Activated T-cell treated with anti-CD3 and anti-CD28 coated beads for 48 hours (primary cell): ENCODE results near the gene WDR81.
"Not testable (repeated sequence)": the region's sequence is repeated elsewhere in the genome, so short reads cannot be mapped to it uniquely, and the experiment has no call there.

ENCODE experiments used
- DNase-seq: peaks from one replicate; pipeline ENCODE4 v3.0.0-alpha.2; 2020; ENCODE audit warnings: low read depth

The WDR81 gene

DNA sequence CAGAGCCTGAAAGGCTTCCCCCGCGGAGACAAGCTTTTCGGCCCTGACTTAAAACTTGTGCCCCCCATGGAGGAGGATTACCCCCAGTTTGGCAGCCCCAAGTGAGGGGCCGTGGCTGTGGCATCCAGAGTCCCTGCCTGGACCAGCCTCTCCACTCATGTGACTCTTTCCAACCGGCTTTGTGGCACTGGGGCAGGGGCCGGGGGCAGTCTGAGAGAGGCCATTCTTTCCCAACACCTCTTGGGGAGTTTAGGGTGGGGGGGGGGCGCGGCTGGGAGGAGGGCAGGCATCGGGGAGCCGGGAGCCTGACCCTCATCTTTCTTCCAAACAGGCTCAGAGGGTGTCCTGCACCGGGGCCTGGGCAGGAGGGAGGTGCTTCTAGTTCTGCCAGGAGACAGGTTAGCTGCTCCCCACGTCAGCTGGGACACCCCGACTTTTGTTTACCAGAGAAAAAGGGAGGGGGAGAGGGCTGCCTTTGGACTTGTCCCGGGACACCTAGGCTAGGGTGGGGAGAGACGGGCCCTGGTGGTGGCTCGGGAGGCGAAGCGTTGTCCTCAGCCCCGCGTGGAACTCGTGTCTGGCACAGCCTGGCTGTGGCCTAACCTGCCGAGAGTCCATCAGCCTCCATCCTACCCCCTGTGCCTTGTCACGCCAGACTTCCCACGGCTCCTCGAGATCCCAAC lies 30.1 kb downstream of the WDR81 start:
- no peak for DNase-seq

DNA sequence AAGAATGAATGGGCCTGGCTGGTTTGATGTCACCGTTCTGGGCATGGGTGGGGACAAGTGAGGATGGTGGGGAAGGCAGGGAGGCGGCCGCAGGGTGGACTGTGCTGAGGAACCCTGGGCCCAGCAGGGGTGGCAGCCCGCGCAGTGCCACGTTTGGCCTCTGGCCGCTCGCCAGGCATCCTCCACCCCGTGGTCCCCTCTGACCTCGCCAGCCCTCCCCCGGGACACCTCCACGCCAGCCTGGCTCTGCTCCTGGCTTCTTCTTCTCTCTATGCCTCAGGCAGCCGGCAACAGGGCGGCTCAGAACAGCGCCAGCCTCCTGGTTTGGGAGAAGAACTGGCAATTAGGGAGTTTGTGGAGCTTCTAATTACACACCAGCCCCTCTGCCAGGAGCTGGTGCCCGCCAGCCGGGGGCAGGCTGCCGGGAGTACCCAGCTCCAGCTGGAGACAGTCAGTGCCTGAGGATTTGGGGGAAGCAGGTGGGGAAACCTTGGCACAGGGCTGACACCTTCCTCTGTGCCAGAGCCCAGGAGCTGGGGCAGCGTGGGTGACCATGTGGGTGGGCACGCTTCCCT lies 30.8 kb downstream of the WDR81 start:
- DNase-seq: no peak

DNA sequence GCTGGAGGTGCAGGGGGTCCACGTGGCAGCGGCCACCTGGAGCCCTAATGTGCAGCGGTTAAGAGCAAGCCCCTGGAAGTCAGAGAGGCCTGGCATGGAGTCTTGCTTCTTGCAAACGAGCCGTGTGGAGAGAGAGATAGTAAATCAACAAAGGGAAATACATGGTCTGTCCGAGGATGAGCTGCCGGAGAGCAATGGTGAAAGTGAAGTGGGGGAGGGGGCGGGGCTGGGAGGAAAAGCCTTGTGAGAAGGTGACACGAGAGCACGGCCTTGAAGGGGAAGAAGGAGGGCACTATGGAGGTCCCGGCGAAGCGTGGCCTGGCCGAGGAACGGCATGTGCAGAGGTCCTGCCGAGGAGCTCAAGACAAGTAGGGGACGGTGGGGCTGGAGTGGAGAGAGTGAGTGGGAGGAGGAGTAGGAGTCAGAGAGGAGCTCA lies 31.3 kb downstream of the WDR81 start:
- no peak for DNase-seq

DNA sequence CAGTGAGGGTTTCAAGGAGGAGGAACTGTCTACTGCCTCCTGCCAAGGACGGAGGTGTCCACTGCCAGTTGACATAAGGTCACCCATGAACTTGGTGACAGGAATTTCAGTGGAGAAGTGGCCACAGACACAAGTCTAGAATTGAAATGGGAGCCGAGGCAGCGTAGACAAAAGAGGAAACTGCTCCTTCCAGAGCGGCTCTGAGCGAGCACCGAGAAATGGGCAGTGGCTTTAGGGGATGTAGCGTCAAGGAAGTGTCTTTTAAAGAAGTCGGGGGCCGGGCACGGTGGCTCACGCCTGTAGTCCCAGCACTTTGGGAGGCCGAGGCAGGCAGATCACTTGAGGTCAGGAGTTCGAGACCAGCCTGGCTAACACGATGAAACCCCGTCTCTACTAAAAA lies 34.3 kb downstream of the WDR81 start:
- no peak for DNase-seq

DNA sequence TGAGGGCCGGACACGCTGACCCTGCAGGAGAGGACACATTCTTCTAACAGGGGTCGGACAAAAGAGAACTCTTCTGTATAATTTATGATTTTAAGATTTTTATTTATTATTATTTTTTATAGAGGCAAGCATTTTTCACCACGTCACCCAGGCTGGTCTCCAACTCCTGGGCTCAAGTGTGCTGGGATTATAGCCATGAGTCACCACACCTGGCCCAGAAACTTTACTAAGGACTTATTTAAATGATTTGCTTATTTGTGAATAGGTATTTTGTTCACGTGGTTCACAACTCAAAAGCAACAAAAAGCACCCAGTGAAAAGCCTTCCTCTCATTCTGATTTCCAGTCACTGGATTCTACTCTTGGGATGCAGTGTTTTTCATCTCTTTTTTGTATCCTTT lies 35.0 kb downstream of the WDR81 start:
- DNase-seq: no peak

DNA sequence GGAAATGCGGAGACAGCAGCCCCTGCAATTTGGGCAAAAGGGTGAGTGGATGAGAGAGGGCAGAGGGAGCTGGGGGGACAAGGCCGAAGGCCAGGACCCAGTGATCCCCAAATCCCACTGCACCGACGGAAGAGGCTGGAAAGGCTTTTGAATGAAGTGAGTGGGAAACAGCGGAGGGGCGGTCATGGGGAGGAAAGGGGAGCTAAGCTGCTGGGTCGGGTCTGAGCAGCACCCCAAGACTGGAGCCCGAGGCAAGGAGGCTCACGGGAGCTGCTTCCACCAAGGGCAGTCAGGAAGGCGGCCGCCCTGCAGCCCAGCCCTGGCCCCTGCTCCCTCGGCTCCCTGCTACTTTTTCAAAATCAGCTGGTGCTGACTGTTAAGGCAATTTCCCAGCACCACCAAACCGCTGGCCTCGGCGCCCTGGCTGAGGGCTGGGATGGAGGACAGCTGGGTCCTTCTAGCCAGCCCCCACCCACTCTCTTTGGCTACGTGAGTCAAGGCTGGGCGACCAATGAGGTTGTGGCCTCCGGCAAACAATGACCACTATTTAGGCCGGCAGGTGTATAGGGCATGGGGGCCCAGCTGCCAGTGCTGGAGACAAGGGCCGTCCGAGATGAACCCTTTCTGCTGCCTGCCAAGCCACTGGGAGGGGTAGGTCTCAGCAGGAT lies 37.9 kb downstream of the WDR81 start:
- DNase-seq: no peak

GRCh38 chr17:1762901-1763898 lies 38.7 kb downstream of the WDR81 start:
- no peak for DNase-seq

DNA sequence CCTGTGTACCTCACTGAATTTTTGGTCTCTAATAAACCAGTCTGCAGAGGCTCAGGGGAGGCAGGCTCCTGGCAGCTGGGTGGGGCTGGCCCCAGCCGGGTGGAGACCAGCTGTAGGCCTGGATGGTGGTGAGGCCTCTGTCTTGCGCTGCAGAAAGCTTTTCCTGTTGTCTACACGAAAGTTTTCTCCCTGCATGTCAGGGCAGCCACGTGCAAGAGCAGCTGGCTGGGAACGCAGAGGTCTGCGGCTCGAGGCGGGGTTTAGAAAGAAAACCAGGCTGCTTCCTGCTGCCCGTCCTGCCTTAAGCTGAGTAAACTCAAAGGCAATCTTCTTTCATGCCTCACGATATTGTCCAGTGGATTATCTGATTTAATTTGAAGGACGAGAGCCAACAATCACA lies 39.8 kb downstream of the WDR81 start:
- DNase-seq: peak; percentile 25

DNA sequence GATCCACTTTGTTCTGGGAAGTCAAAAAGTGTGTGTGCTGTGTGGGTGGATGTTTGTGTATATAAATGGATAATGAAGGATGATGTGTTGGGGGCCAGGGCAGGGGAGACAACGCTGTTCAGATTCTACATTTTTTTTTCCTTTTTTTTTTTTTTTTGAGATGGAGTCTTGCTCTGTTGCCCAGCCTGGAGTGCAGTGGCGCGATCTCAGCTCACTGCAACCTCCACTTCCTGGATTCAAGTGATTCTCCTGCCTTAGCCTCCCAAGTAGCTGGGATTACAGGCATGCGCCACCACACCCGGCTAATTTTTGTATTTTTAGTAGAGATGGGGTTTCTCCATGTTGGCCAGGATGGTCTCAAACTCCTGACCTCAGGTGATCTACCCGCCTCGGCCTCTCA lies 40.2 kb downstream of the WDR81 start:
- not testable (repeated sequence) for DNase-seq

DNA sequence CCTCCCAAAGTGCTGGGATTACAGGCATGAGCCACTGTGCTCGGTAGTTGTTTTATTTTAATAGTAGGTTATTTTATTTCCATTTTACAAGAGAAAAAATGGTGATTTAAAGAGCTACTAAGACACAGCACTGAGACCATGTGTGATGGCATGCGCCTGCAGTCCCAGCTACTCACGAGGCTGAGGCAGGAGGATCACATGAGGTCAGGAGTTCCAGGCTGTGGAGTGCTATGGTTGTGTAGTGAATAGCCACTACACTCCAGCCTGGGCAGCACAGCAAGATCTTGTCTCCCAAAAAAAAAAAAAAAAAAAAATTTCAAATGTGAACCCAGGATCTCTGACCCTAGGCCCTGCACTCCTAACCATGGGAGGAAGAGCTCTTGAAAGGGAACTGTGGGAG lies 41.1 kb downstream of the WDR81 start:
- no peak for DNase-seq

DNA sequence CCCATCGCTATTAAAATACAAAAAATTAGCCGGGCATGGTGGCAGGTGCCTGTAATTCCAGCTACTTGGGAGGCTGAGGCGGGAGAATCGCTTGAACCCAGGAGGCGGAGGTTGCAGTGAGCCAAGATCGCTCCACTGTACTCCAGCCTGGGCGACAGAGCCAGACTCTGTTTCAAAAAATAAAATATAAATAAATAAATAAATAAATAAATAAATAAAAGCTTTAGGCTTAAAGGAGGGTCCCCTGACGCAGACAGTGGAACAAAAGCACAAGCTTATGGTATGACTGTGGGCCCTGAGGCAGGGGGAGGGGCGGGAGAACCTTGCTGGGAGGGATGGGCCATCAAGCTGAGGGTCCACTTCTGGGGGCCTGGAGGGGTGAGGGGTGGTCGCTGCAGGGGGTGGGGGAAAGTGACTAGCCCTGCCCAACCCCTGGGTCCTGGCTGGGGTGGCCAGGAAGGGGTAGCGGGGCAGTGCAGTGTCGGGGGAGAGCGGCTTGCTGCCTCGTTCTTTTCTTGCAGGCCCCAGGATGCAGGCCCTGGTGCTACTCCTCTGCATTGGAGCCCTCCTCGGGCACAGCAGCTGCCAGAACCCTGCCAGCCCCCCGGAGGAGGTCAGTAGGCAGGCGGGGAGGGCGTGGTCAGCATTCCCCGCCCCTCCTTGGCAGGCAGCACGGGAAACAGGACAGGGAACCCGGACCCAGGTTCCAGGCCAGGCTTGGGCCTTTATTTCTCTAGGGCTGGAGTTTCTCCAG lies 42.1 kb downstream of the WDR81 start:
- no peak for DNase-seq

DNA sequence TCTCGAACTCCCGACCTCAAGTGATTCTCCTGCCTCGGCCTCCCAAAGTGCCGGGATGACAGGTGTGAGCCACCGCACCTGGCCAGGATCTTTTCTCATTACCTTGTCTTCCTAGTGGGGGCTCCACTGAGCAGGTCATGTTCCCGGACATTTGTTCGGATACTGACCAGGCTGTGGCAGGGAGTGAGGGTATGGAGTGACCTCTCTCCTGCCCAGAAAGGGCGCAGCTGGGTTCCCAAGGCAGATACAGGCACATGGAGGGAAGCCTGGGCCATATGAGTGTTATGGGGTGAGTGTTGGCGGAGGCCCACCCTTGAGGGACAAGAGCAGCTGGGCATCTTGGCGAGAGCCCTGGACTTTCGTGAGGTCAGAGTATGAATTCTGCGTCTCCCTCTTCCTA lies 42.9 kb downstream of the WDR81 start:
- no peak for DNase-seq

GRCh38 chr17:1769822-1770477 lies 45.4 kb downstream of the WDR81 start:
- DNase-seq: peak; percentile 4

DNA sequence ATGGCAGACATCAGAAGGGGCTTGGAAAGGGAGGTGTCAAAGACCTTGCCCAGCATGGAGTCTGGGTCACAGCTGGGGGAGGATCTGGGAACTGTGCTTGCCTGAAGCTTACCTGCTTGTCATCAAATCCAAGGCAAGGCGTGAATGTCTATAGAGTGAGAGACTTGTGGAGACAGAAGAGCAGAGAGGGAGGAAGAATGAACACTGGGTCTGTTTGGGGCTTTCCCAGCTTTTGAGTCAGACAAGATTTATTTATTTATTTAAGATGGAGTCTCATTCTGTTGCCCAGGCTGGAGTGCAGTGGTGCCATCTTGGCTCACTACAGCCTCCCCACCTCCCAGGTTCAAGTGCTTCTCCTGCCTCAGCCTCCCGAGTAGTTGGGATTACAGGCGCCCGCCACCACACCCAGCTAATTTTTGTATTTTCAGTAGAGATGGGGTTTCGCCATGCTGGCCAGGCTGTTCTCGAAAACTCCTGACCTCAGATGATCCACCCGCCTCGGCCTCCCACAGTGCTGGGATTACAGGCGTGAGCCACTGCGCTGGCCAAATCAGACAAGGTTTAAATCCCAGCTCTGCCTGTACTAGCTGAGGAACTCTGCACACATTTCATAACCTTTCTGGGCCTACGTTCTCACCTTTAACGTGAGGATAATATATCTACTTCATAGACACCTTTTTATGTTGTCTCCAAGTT lies 48.6 kb downstream of the WDR81 start:
- DNase-seq: not testable (repeated sequence)

GRCh38 chr17:1773696-1774181 lies 49.2 kb downstream of the WDR81 start:
- no peak for DNase-seq

DNA sequence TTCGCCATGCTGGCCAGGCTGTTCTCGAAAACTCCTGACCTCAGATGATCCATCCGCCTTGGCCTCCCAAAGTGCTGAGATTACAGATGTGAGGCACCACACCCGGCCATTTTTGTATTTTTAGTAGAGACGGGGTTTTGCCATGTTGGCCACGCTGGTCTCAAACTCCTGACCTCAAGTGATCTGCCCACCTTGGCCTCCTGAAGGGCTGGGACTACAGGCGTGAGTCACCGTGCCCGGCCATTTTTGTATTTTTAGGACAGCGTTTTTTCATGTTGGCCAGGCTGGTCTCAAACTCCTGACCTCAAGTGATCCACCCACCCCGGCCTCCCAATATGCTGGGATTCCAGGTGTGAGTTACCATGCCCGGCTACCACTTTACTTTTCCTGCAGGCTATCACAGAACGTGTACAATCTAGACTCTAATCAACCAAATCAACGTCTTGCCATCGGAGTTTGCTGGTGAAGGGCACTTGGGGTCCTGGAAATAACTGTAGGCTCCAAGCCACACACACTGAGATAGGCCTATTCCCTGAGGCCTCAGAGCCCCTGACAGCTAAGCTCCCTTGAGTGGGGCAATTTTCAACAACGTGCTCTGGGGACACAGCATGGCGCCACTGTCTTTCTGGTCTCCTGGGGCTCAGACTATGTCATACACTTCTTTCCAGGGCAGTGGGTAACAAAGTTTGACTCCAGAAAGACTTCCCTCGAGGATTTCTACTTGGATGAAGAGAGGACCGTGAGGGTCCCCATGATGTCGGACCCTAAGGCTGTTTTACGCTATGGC lies 50.1 kb downstream of the WDR81 start:
- DNase-seq: no peak

- no peak for DNase-seq
Measured at GRCh38 chr17:1776328-1776727, 51.8 kb downstream of the WDR81 start.

DNA sequence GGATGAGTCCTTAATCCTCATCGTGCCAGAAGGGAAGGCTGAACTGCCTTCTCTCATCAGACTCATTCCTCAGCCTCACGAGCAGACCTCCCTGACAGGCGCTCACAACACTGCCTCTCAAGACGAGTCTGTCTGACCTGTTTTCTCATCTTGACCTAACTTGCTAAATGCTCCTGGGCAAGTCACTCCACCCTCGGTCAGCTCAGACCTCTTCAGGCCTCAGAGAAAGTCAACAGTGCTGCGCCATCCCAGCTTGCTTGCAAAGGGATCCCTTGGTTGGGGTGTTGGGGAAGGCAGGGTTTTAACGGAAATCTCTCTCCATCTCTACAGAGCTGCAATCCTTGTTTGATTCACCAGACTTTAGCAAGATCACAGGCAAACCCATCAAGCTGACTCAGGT lies 52.4 kb downstream of the WDR81 start:
- no peak for DNase-seq

- DNase-seq: no peak
Measured at GRCh38 chr17:1779571-1780131, 55.1 kb downstream of the WDR81 start.
